Hematopoietic multipotent progenitor cell treated with erythropoietin and hydrocortisone succinate and interleukin-3 and kit ligand, for 4 days (in vitro differentiated cells): ENCODE measurements around the gene PRICKLE4.

Experiments used
- DNase-seq: peaks from one replicate; pipeline ENCODE4 v3.0.0-alpha.2; 2015

Gene PRICKLE4

GRCh38 chr6:41774841-41775240, 5.7 kb upstream of the PRICKLE4 start:
- no peak for DNase-seq

DNA sequence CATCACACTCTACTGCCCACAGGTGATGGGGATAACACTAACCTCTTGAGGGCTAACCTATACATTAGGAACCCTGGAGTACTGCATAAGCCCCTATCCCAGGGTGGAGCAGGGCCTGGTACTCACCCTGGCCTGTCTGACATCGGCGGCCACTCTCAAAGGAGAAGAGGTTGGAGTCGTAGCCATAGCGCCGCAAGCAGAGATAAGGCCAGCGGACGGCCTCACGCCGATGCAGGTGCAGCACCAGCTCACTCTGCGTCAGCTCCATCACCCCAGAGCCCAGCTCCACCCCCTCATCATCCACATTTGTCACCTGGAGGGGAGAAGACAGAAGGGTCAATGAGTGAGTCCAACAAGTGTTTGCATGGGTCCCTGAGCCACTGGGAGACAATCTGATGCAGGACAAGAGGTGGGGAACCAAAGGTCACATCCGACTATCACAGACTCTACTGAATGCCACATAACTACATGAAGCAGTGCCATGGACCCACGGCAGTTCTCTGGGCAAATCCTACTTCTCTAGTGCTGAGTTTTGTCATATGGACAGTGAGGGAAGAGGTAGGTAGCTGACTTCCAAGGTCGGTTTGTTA, 5.2 kb upstream of the PRICKLE4 start:
- no peak for DNase-seq

- DNase-seq = peak; percentile 45
These were observed 2.9 kb upstream of the PRICKLE4 start for GRCh38 chr6:41777551-41778285.

DNA sequence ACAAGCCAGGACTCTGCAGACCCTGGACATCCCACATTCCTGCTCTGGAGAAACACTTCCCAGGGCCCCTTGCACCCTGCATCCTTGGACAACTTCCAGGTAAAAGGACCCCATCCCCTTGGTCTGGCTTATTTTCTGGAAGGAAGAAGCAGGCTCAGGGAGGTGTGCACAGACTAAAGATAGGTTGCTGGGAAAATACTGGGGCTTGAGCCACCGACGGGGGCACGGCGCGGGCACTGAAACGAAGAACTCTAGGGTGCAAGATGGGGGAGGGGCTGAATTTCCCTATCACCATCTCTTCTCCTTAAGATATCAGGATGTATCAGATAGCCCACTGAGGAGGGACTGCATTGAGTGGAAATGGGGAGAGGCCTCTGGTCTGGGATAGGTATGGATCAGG, 1.7 kb upstream of the PRICKLE4 start:
- DNase-seq = no peak

GRCh38 chr6:41779336-41779735, 1.2 kb upstream of the PRICKLE4 start:
- no peak for DNase-seq

- peak; percentile 98 for DNase-seq
These were observed 613 bp upstream of the PRICKLE4 start, which contains the start of gene FRS3 for GRCh38 chr6:41779788-41780550. TSS of gene FRS3 (minus strand) at chr6:41779900. CDS start at chr6:41776987, 2,913 bp downstream.

DNA sequence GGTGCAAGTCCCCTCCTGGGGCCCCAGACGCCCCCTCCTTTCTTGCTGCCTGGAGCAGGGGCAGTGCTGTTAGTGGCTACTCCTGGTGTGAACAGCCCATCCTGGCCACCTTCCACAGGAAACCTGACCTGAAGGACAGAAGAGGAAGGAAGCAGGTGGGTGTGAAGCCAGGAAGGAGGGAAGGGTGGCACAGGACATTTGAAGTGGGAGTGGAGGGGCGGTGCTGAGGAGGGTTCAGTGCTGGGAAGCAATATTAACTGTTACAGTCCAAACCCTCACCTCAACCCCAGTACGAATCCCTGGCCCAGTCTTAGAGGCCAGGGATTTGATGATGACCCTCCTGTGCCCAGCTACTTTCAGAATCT, 766 bp downstream of the PRICKLE4 start:
- DNase-seq = no peak

- no peak for DNase-seq
These were observed 2.7 kb downstream of the PRICKLE4 start for GRCh38 chr6:41783106-41783780.

DNA sequence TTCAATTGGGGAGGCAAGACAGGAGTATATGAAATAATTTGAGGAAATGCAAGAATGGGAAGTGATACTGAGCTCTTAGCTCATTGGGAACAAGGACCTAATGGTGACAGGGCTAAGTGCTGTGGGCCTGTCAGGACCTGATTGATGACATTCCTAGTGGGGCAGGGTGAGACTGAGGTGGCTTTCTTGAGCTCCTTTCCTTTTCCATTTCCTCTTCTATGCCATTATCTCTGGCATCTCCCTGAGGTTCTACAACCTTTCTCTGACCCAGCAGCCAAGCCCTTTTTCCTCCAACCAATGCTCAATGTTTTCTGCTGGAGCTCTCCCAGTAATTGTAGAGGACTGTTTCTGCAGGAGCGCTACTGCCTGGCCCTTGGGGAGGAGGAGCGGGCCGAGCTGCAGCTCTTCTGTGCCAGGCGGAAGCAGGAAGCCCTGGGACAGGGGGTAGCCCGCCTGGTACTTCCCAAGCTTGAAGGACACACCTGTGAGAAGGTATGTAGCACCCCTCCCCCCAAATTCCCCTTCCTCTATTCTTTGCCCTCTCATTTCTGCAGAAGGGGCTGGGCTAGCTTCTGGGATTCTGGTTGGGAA, 4.1 kb downstream of the PRICKLE4 start:
- no peak for DNase-seq

DNA sequence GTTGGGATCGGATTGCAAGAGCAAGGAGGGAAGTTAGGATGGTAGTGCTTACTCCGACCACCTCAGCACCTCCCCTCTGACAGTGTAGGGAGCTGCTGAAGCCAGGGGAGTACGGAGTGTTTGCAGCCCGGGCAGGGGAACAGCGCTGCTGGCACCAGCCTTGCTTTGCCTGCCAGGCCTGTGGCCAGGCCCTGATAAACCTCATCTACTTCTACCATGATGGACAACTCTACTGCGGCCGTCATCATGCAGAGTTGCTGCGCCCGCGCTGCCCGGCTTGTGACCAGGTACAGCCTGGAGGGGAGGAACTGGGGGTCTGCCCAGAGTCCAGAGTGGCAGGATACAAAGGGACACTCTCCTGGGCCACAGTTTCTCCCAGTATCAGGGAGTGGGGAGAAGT, 4.7 kb downstream of the PRICKLE4 start:
- DNase-seq = no peak

- DNase-seq = no peak
These were observed 5.3 kb downstream of the PRICKLE4 start for GRCh38 chr6:41785689-41786450.

GRCh38 chr6:41786451-41787218, 6.1 kb downstream of the PRICKLE4 start:
- DNase-seq = peak; percentile 92

DNA sequence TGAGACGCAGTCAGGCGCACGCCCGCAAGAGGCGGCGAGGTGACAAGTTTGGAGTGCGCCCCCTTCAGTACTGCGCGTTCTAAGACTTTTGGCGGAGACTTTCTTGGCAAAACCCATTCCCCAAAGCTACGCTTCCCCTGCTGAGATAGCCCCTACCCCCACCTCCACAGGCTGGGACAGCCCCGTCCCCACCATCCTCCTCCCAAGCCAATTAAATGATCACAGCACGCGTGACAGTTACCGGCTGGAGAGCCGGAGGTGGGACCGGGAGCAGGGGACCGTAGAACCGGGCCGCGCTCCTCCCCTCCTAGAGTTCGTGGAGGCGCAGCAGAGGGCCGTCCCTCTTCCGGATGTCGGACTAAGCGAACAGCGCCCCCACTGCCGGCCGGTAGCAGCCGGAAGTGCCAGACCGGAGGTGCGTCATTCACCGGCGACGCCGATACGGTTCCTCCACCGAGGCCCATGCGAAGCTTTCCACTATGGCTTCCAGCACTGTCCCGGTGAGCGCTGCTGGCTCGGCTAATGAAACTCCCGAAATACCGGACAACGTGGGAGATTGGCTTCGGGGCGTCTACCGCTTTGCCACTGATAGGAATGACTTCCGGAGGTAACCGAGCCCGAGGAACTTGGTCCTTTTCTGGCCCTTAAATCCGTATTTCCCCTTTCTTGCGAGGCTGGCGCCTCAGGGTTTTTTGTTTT, 6.8 kb downstream of the PRICKLE4 start, which contains the start of gene TOMM6:
TSS of gene TOMM6 (plus strand) at position 476 of the 699 bp plus-strand sequence. CDS start at position 480, 4 bp downstream.
- peak; percentile 98 for DNase-seq

GRCh38 chr6:41789390-41789724, 8.8 kb downstream of the PRICKLE4 start:
- DNase-seq = no peak

DNA sequence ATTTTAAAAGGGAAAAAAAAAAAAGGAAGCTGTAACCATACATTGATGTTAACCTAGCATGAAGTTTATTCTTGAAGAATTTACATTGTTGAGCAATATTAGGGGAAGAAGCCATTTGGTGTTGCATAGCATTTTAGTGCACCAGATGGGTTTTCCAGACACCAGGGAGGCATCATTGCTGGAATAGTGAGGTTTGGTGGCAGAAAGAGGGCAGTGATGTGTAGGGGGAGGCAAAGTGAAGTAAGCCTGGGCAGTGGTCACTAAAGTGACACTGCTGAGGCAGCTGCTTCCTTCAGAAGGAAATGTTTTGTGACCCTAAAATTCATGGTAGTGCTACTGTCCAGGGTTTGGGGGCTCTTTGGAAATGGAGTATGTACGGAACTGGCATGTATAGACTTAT, 9.5 kb downstream of the PRICKLE4 start:
- DNase-seq = no peak

DNA sequence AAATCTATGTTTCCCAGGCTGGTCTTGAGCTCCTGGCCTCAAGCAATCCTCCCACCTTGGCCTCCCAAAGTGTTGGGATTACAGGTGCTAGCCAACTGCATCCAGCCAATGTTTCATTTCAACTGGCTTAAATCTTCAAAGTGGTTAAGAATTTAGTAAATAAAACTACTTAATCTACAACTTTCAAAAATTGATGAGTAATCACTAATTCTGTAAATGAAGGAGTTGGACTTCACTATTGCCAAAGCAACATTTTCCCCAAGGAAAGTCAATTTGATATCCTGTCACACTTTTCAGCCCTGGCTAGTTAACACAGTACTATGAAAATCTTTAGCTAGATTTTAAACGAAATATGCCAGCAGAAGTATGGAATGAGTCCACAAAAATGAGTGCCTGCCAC, 10.7 kb downstream of the PRICKLE4 start:
- DNase-seq = no peak

DNA sequence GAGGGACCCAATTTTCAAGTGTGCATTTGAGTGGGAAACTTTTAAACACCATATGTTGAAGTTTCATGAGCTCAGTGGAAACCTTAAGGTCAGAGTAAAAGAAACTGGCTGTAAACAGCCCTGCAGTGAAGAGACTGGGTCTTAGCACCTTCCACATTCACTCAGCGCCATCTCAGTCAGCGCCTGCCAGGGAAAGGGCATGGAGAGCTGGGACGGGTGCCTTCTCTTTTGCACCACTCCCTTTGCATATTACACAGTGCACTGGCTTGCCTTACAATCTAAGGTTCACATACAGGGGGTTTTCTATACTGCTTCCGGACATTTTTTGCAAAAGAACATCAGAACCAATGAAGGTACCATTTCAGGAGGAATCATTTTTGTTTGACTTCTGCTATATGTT, 11.4 kb downstream of the PRICKLE4 start:
- no peak for DNase-seq

GRCh38 chr6:41796474-41796873, 15.9 kb downstream of the PRICKLE4 start:
- DNase-seq = no peak

GRCh38 chr6:41798901-41799558, 18.4 kb downstream of the PRICKLE4 start:
- DNase-seq = no peak

DNA sequence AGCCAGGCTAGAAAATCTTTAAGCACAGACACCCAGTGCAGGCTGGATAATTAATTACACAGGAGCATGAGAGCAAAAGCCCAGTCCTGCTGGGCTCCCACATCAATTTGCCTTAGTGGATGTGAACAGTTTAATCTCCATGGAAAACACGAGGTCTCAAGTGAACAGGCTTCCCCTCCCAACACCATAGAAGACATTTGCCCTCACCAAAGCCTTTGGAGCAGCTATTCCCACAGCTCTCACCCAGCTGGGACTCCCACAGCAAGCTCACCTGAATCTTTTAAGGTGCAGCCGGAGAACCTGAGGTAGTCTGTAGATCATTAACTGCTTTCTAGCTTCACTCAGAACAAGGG, 19.0 kb downstream of the PRICKLE4 start:
- no peak for DNase-seq
